K562 (cell line): Measurements from ENCODE around the gene HES5. TPM values are rescaled to one million over a fixed set of nuclear protein-coding genes. Genes with fewer than 3 reads are reported as not detected.

Experiments
- ATAC-seq: fragments of 200-7000 bp; cut with Tn5 transposase; 3 replicates; pipeline ENCODE4 v1.9.1; 2020; ENCODE audit warnings: moderate library complexity
- BruUV-seq: library from RNA; stranded (reverse); fragments of 400-500 nt; replicated peaks from 2 replicates; lab custom pipeline; 2021; lab: Mats Ljungman, UMichigan
- CTCF ChIA-PET: fragments of 300-600 bp; formaldehyde crosslinking; extraction: SDS; loops from one replicate; lab custom pipeline; 2021; ENCODE audit warnings: low intra/inter-chr PET ratio; lab: Yijun Ruan, JAX
- POLR2A ChIA-PET: fragments of 300-600, 350-650 bp; sonication (Branson Sonifier 250); formaldehyde crosslinking; extraction: SDS; loops from one replicate; lab custom pipeline; 2021; ENCODE audit warnings: antibody characterized with exemption, inconsistent platforms; lab: Yijun Ruan, JAX
- DNase-seq, 4 experiments: peaks; one replicate each; pipeline versions ENCODE4 v3.0.0 to v3.0.0-alpha.2; 2011 to 2018; ENCODE audit warnings: low spot score in 3 of 4, mixed read lengths in 3 of 4; ENCODE audit errors: extremely low read depth in 1 of 4
- FAIRE-seq: peaks from 2 replicates; lab custom pipeline; 2011; peaks lifted over from hg19 to GRCh38; lab: Jason Lieb, UNC
- H2AFZ ChIP-seq: 2 replicates; pipeline ENCODE4 v1.6.0; 2011; ENCODE audit warnings: low read depth, low read length, control low read depth, inconsistent platforms
- H3K27ac ChIP-seq: fragments of 200-600 bp; 3 replicates; pipeline ENCODE4 v1.8.0; 2011; ENCODE audit warnings: low read depth, mild to moderate bottlenecking, control low read depth, inconsistent platforms, low read length, moderate library complexity, mixed read lengths; ENCODE audit errors: extremely low read depth
- H3K27me3 ChIP-seq, 2 experiments: fragments of 300-600 bp in 1 of 2; 2 replicates in 1 of 2; 3 replicates in 1 of 2; pipeline versions ENCODE4 v1.6.0 to v1.8.0; 2011; ENCODE audit warnings: inconsistent platforms in 2 of 2, low read length in 2 of 2, mild to moderate bottlenecking in 1 of 2, mixed read lengths in 1 of 2, moderate library complexity in 1 of 2; ENCODE audit not compliant: control insufficient read depth in 2 of 2, insufficient read depth in 2 of 2
- H3K36me3 ChIP-seq: fragments of 300-600 bp; 3 replicates; pipeline ENCODE4 v1.8.0; 2011; ENCODE audit warnings: mild to moderate bottlenecking, low read length, inconsistent platforms; ENCODE audit not compliant: control insufficient read depth, insufficient read depth
- H3K4me1 ChIP-seq, 2 experiments: fragments of 200-600 bp in 1 of 2; replicated peaks in 1 of 2; 2 replicates in 1 of 2; 3 replicates in 1 of 2; pipeline versions ENCODE4 v1.5.1 to v1.8.0; 2011; ENCODE audit warnings: inconsistent platforms in 2 of 2, low read length in 2 of 2, mild to moderate bottlenecking in 1 of 2, mixed read lengths in 1 of 2, moderate library complexity in 1 of 2; ENCODE audit not compliant: control insufficient read depth in 2 of 2, insufficient read depth in 2 of 2
- H3K4me2 ChIP-seq: 2 replicates; pipeline ENCODE4 v1.6.1; 2011; ENCODE audit warnings: low read length, control low read depth, inconsistent platforms, mixed read lengths; ENCODE audit not compliant: insufficient read depth
- H3K4me3 ChIP-seq: fragments of 200-600 bp; sonication (generic), shearing (Covaris generic); 2 replicates; pipeline ENCODE4 v1.5.1; 2016; ENCODE audit warnings: control low read depth, inconsistent platforms
- H3K79me2 ChIP-seq: fragments of 200-600 bp; 3 replicates; pipeline ENCODE4 v1.8.0; 2011; ENCODE audit warnings: low read length, inconsistent platforms; ENCODE audit not compliant: control insufficient read depth, insufficient read depth
- H3K9ac ChIP-seq, 2 experiments: 2 replicates each; pipeline versions ENCODE4 v1.6.0 to v1.6.1; 2011; ENCODE audit warnings: low read depth in 2 of 2, low read length in 2 of 2, control low read depth in 1 of 2, inconsistent platforms in 1 of 2, mild to moderate bottlenecking in 1 of 2, mixed read lengths in 1 of 2; ENCODE audit not compliant: insufficient read depth in 1 of 2
- H3K9me1 ChIP-seq: one replicate; pipeline ENCODE4 v1.6.0; 2011; ENCODE audit warnings: inconsistent platforms, mild to moderate bottlenecking, low read length, moderate library complexity; ENCODE audit not compliant: control insufficient read depth, insufficient read depth
- H3K9me3 ChIP-seq: replicated peaks from 2 replicates; pipeline ENCODE4 v1.5.1; 2011; ENCODE audit warnings: low read depth, low read length, inconsistent platforms; ENCODE audit not compliant: control insufficient read depth, insufficient read depth
- H4K20me1 ChIP-seq: replicated peaks from 2 replicates; pipeline ENCODE4 v1.6.1; 2011; ENCODE audit warnings: low read length, inconsistent platforms, mixed read lengths; ENCODE audit not compliant: control insufficient read depth, insufficient read depth
- ETV6 ChIP-seq, 3 experiments: fragments of 150-350 bp in 1 of 3; sonication (generic) in 1 of 3; formaldehyde crosslinking in 1 of 3; IDR thresholded peaks; 2 replicates each; pipeline versions ENCODE4 v1.6.1 to v1.8.0; 2014 to 2022; ENCODE audit warnings: borderline replicate concordance in 2 of 3, low read depth in 2 of 3, antibody characterized with exemption in 1 of 3, low read length in 1 of 3, mild to moderate bottlenecking in 1 of 3, missing genetic modification reagents in 1 of 3
- RBM39 ChIP-seq: fragments of 200-400 bp; formaldehyde crosslinking; optimal IDR thresholded peaks from 2 replicates; pipeline ENCODE3; 2018; ENCODE audit warnings: low read depth, low read length
- RNF2 ChIP-seq: sonication (generic); IDR thresholded peaks from 2 replicates; pipeline ENCODE4 v1.6.1; 2016
- SMAD3 ChIP-seq: fragments of 450-650 bp; formaldehyde crosslinking; conservative IDR thresholded peaks from 2 replicates; pipeline ENCODE4 v1.4.0; 2020; ENCODE audit warnings: mild to moderate bottlenecking
- TCF15 ChIP-seq: fragments of 250-450 bp; sonication (Bioruptor Pico); IDR thresholded peaks from 2 replicates; pipeline ENCODE4 v1.8.0; 2022; ENCODE audit warnings: moderate library complexity, mild to moderate bottlenecking, inconsistent platforms
- ZFP30 ChIP-seq: fragments of 250-450 bp; sonication (Bioruptor Pico); IDR thresholded peaks from 2 replicates; pipeline ENCODE4 v1.8.0; 2022; ENCODE audit warnings: moderate library complexity, mild to moderate bottlenecking, inconsistent platforms, borderline replicate concordance
- ZHX1 ChIP-seq: fragments of 150-350 bp; conservative IDR thresholded peaks from 2 replicates; pipeline ENCODE4 v1.6.1; 2014; ENCODE audit warnings: low read length
- ZNF165 ChIP-seq: fragments of 250-450 bp; sonication (Bioruptor Pico); IDR thresholded peaks from 2 replicates; pipeline ENCODE4 v1.4.0; 2020; ENCODE audit warnings: borderline replicate concordance
- ZNF41 ChIP-seq: fragments of 250-450 bp; sonication (Bioruptor Pico); conservative IDR thresholded peaks from 2 replicates; pipeline ENCODE4 v1.4.0; 2020; ENCODE audit warnings: mild to moderate bottlenecking
- WGBS: fragments of 100-300 bp; shearing (Covaris generic); methylation state at CpG from one replicate; pipeline ENCODE4 v1.1.6; 2016; ENCODE audit warnings: low coverage, mixed read lengths; ENCODE audit not compliant: insufficient coverage; ENCODE audit errors: missing lambda C conversion rate; 5-methylcytosine and 5-hydroxymethylcytosine counted together
- in situ Hi-C: fragments of 300-500 bp; cut with MboI; formaldehyde crosslinking; loops from 4 replicates; pipeline ENCODE4 v1.15.0; 2018; ENCODE audit warnings: inconsistent platforms, mixed read lengths
- intact Hi-C: fragments of 100-400 bp; cut with micrococcal nuclease; formaldehyde crosslinking; loops from 2 replicates; pipeline ENCODE4 v1.14.2; 2022
- polyA plus RNA-seq, 8 experiments: library from polyadenylated mRNA; depleted of rRNA in 4 of 8; stranded (reverse) in 5 of 8; unstranded in 3 of 8; fragments of >200 nt; fragmentation: Nextera tagmentation in 2 of 8; fragmentation: Illumina TruSeq in 1 of 8; extraction: Ambion mirVana in 2 of 8; extraction: Trizol in 1 of 8; gene quantifications; 2 replicates each; pipeline versions ENCODE4 v1.2.1 to v1.2.3, GENCODE V29; 2011 to 2014; ENCODE audit warnings: inconsistent platforms in 1 of 8, missing spikeins in 1 of 8
- total RNA-seq, 7 experiments: library from RNA; depleted of rRNA in 6 of 7; stranded (reverse); fragments of >200 nt in 6 of 7; fragmentation: Illumina TruSeq in 2 of 7; extraction: Trizol in 2 of 7; gene quantifications; 2 replicates each; pipeline versions ENCODE4 v1.2.1 to v1.2.3, GENCODE V29; 2011 to 2021; ENCODE audit warnings: low replicate concordance in 1 of 7
- TF ChIP-seq, protein P1 (sequence below): fragments of 250-450 bp; sonication (Bioruptor Pico); IDR thresholded peaks from 2 replicates; pipeline ENCODE4 v1.4.0; 2020; ENCODE audit warnings: mild to moderate bottlenecking, moderate library complexity

The HES5 gene
- total and polyA plus RNA-seq, 9 of the 15 experiments (the other 6 are each of a cell fraction or from before 2014, with no cell fraction given): not detected

GRCh38 chr1:2522230-2522629 lies 7.8 kb downstream of the HES5 start (continued):
- TF ChIP-seq TCF15 (CRISPR knock-in tag): no peak
- TF ChIP-seq RBM39: no peak
- TF ChIP-seq ZNF165: no peak

DNA sequence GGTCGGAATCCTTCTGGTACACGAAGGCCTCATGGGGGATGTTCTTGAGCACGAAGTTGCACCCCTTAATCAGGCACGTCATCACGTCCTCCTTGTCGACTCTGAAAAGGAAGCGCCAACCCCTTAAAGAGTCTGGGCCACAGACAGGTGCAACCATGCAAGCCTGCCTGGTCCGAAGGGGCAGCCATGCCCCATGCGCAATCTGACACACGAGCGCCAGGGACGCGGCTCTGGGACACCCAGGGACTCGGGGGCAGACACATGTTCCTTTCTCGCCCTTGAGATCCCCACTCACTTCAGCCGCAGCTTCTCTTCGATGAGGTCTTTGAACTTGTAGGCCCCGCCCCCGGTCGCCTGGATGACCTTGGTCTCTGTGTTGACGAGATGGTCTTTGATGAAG lies 9.3 kb downstream of the HES5 start:
- no peak for FAIRE-seq
- H3K79me2 ChIP-seq: peaks cover 44% of the 10 kb centered on the region
- no TSS peak for BruUV-seq

More for the DNA sequence above, 9.3 kb downstream of the HES5 start:
- Histone ChIP-seq H3K4me3 (no peak overlapping the region), H3K36me3 (peaks cover 93% of the 10 kb centered on the region), H3K27ac (no peak overlapping the region), H3K27me3 (no peaks in the 10 kb centered on the region), H3K4me1 (peaks cover 21 to 48% of the 10 kb centered on the region in 2 experiments; a peak in 4 of 5 replicates), H2AFZ (no peak overlapping the region), H4K20me1 (peaks cover 38% of the 10 kb centered on the region), H3K9me1 (peaks cover 21% of the 10 kb centered on the region), H3K4me2 (no peak overlapping the region), H3K9me3 (no peaks in the 10 kb centered on the region), H3K9ac (no peak overlapping the region)
- TF ChIP-seq SMAD3 (CRISPR knock-in tag) (no peak), RNF2 (no peak), ZNF41 (no peak), ZHX1 (no peak), ETV6 (IDR thresholded peaks at IDR 0.05; ENCODE audit: borderline replicate concordance in 1 of 2, low read depth in 2 of 2, low read length in 1 of 2) (no peak), ETV6 (CRISPR knock-in tag; IDR thresholded peaks at IDR 0.05; ENCODE audit: borderline replicate concordance) (no peak), ZFP30 (CRISPR knock-in tag) (no peak)
- TF ChIP-seq, protein P1, sequence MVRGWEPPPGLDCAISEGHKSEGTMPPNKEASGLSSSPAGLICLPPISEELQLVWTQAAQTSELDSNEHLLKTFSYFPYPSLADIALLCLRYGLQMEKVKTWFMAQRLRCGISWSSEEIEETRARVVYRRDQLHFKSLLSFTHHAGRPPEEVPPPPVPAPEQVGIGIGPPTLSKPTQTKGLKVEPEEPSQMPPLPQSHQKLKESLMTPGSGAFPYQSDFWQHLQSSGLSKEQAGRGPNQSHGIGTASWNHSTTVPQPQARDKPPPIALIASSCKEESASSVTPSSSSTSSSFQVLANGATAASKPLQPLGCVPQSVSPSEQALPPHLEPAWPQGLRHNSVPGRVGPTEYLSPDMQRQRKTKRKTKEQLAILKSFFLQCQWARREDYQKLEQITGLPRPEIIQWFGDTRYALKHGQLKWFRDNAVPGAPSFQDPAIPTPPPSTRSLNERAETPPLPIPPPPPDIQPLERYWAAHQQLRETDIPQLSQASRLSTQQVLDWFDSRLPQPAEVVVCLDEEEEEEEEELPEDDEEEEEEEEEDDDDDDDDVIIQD (CRISPR knock-in tag): no peak
- intact Hi-C loops (no loop called here), in situ Hi-C loops (no loop called here)
- ATAC-seq: no peak
- ChIA-PET POLR2A (no interaction called here), CTCF (no interaction called here)
- no peak for DNase-seq
- WGBS: 93% methylated on average over 17 of the region's 21 CpGs
